Spleen (tissue), 7 donors: ENCODE data around the gene ITPKB.

Experiments
- CTCF ChIP-seq, 11 experiments: fragments of 200-600 bp in 7 of 11; fragments of 450-650 bp in 4 of 11; sonication (generic) in 4 of 11; IDR thresholded peaks in 8 of 11; conservative IDR thresholded peaks in 3 of 11; 1 replicate in 7 of 11; 2 replicates in 4 of 11; pipeline versions ENCODE4 v1.4.0 to v1.8.0; 2016 to 2021; ENCODE audit warnings: antibody characterized with exemption in 11 of 11, inconsistent platforms in 4 of 11, mild to moderate bottlenecking in 1 of 11
- POLR2A ChIP-seq, 3 donors: fragments of 450-650 bp; IDR thresholded peaks; one replicate each; pipeline ENCODE4 v1.5.1; 2017; ENCODE audit warnings: antibody characterized with exemption in 3 of 3, mild to moderate bottlenecking in 1 of 3
- POLR2AphosphoS5 ChIP-seq, 3 donors: sonication (generic); formaldehyde crosslinking; IDR thresholded peaks; one replicate each; pipeline ENCODE4 v1.5.1; 2017; ENCODE audit warnings: antibody characterized with exemption in 3 of 3
- donor health status: DM: no; HTN: no; CAD: no; lungs with moderate emphysema.
- donor health status: DM: no; HTN: no; CAD: no.
- donor health status: DM: no; HTN: no; CAD: no.

GRCh38 chr1:226738995-226739695, at the start of gene ITPKB:
- TF ChIP-seq POLR2A (IDR thresholded peaks at IDR 0.05) (peak in 1 of 3 donors; percentile 79), CTCF (IDR thresholded peaks at IDR 0.05 in 8 of 11, conservative IDR thresholded peaks at IDR 0.05 in 3 of 11) (no peak), POLR2AphosphoS5 (IDR thresholded peaks at IDR 0.05) (peak; percentile 85 to 90 (median 89))
